Brain microvascular endothelial cell (primary cell): ENCODE measurements around the gene ABCC1.

ENCODE experiments used
- DNase-seq: peaks from one replicate; pipeline ENCODE4 v3.0.0-alpha.2; 2020
- H3K27ac ChIP-seq: fragments of 250-450 bp; sonication (Bioruptor Pico); 2 replicates; pipeline ENCODE4 v1.5.1; 2020; ENCODE audit warnings: mild to moderate bottlenecking, moderate library complexity
- H3K27me3 ChIP-seq: fragments of 250-450 bp; sonication (Bioruptor Pico); replicated peaks from 2 replicates; pipeline ENCODE4 v1.5.1; 2020; ENCODE audit warnings: mild to moderate bottlenecking
- H3K36me3 ChIP-seq: fragments of 250-450 bp; sonication (Bioruptor Pico); replicated peaks from 2 replicates; pipeline ENCODE4 v1.5.1; 2020; ENCODE audit warnings: mild to moderate bottlenecking
- H3K4me3 ChIP-seq: 2 replicates; pipeline ENCODE4 v1.5.1; 2011; ENCODE audit warnings: low read depth, mild to moderate bottlenecking, control low read depth, low read length, moderate library complexity
- in situ Hi-C: cut with HindIII; loops from 2 replicates; pipeline ENCODE4 v1.10.0; 2017; ENCODE audit warnings: low sequenced_read_pairs, low pct_ligation_motif_present
- TF ChIP-seq, protein P1 (sequence below): IDR thresholded peaks from 2 replicates; pipeline ENCODE4 v1.5.1; 2011; ENCODE audit warnings: low read depth, mild to moderate bottlenecking, moderate library complexity, low read length, control low read depth, inconsistent platforms; ENCODE audit errors: missing control alignments

Gene ABCC1

DNA sequence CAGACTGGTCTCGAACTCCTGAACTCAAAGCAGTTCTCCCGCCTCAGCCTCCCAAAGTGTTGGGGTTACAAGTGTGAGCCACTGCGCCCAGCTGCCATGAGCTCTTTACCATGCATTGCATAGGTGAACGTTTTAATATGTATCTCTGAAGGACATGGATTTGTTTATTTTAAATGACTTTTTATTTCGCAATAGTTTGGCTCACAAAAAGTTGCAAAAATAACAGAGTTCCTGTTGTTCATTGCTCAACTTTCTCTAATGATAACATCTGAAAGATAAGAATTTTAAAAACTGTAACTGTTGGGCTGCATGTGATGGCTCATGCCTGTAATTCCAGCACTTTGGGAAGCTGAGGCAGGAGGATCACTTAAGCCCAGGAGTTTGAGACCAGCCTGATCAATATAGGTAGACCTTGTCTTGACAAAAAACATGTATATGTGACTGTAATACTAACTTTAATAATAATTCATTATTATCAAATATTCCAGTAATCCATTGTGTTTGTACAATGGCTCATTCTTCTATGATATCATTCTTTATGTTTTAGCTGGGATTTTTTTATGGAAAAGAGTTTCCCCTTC is 80.1 kb downstream of the ABCC1 start:
- in situ Hi-C loops = no loop called here
- peak; percentile 29 for DNase-seq

DNA sequence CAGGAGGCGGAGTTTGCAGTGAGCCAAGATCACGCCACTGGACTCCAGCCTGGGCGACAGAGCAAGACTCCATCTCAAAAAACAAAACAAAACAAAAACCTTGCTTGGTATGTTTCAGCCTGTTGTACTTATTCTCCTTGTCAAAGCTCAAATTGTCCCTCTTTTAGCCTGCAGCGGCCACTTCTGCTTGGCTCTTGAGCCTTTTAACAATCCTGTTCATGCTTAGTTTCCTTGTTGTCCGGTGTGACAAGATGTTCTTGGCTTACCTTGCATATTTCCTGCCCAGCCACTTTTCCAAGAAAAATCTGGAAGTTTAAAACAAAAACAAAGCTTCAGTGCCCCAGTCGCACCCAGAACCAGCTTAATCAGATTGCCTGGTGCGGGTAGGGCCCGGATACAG is 81.0 kb downstream of the ABCC1 start:
- no peak for DNase-seq
- H3K36me3 ChIP-seq = peaks cover 7% of the 10 kb centered on the region
- H3K27me3 ChIP-seq = no peaks in the 10 kb centered on the region
- TF ChIP-seq, protein P1, sequence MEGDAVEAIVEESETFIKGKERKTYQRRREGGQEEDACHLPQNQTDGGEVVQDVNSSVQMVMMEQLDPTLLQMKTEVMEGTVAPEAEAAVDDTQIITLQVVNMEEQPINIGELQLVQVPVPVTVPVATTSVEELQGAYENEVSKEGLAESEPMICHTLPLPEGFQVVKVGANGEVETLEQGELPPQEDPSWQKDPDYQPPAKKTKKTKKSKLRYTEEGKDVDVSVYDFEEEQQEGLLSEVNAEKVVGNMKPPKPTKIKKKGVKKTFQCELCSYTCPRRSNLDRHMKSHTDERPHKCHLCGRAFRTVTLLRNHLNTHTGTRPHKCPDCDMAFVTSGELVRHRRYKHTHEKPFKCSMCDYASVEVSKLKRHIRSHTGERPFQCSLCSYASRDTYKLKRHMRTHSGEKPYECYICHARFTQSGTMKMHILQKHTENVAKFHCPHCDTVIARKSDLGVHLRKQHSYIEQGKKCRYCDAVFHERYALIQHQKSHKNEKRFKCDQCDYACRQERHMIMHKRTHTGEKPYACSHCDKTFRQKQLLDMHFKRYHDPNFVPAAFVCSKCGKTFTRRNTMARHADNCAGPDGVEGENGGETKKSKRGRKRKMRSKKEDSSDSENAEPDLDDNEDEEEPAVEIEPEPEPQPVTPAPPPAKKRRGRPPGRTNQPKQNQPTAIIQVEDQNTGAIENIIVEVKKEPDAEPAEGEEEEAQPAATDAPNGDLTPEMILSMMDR = no peak
- no peak overlapping the region for H3K27ac ChIP-seq
- in situ Hi-C loops = no loop called here
- no peak overlapping the region for H3K4me3 ChIP-seq

More for the DNA sequence above, 80.1 kb downstream of the ABCC1 start:
- Histone ChIP-seq H3K27ac (peak overlapping the region; percentile 59), H3K4me3 (no peak overlapping the region), H3K36me3 (peaks cover 3% of the 10 kb centered on the region), H3K27me3 (no peaks in the 10 kb centered on the region)
- TF ChIP-seq, protein P1 = no peak

DNA sequence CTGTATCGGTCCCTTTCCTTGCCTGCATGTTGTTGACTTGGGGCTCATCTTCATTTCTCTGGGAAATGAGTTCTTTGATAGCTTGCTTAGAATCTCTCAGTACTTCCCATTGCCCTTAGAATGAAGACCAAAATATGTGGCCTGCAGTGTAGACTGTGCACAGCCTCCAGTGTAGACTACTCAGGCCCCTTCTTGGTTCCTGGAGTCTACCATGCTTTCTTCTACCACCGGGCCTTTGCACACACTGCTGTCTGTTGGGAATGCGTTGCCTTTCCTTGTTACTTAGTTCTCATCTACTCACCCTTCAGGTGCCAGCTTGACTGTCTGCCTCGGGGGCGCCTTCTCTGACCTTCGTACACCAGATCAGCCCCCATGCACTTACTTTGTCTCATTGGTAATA is 82.0 kb downstream of the ABCC1 start:
- H3K36me3 ChIP-seq = peaks cover 10% of the 10 kb centered on the region
- no peaks in the 10 kb centered on the region for H3K27me3 ChIP-seq
- TF ChIP-seq, protein P1 = no peak
- no peak overlapping the region for H3K27ac ChIP-seq
- no peak overlapping the region for H3K4me3 ChIP-seq
- no peak for DNase-seq
- in situ Hi-C loops = no loop called here

DNA sequence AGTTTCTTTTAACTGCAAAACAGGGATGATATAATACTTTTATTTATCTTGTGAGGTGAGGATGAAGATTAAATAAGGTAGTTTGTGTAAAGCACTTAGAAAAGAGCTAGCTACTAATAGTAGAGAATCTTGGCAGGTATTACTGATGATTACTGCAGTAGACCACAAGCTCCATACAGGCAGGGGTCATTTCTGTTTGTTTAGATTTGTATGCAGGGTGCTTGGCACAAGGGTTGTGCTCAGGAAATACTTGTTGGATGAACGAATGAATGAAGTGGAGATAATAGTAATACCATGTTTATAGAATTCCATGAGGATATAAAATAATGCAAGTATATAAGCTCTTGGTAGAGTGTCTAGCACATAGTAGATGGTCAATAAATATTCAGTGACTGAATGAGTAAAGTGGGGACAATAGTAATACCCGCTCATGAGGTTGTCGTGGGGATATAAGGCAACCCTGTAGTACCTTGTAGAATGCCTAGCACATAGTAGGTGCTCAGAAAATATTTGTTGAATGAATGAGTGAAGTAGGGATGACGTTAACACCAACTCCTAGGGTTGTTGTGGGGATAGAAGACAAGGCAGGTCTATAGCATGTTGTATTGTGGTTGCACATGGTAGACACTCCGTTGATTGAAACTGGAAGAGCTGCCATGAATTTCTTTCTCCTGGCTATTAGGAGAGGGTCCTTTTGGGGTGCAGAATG is 83.0 kb downstream of the ABCC1 start:
- no peaks in the 10 kb centered on the region for H3K27me3 ChIP-seq
- no peak overlapping the region for H3K27ac ChIP-seq
- no peak for DNase-seq
- H3K4me3 ChIP-seq = no peak overlapping the region
- in situ Hi-C loops = no loop called here
- H3K36me3 ChIP-seq = peaks cover 20% of the 10 kb centered on the region
- TF ChIP-seq, protein P1 = no peak

DNA sequence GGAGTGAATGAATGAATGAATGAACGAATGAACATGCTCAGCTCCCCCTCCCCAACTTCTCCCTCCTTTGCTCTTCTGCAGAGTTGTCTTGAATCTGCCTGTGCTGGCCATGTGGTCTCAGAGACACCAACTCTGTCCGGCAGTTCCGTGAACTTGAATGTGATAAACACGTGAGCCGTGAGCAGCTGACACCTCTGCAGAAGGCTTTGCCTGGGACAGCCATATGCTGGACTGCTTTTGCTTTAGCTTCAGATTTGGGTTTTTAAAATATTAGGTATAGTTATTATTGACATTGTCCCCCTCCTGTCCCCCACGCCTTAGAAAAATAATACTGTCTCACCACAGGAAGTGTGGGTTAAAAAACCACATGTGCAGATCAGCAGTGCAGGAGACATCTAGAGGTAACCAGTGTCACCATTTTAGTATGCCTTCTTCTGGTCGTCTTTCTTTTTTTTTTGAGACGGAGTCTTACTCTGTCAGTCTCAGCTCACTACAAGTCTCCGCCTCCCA is 83.8 kb downstream of the ABCC1 start:
- in situ Hi-C loops = no loop called here
- Histone ChIP-seq H3K27me3 (no peaks in the 10 kb centered on the region), H3K27ac (no peak overlapping the region), H3K36me3 (peaks cover 27% of the 10 kb centered on the region), H3K4me3 (no peak overlapping the region)
- TF ChIP-seq, protein P1 = no peak
- no peak for DNase-seq
